GM19238 (cell line): ENCODE data around the gene GRK6.
A peak's percentile ranks its signal among the peaks of the same experiment; 100 is the strongest.

ENCODE experiments used
- DNase-seq: peaks from one replicate; pipeline ENCODE4 v3.0.0; 2011; ENCODE audit warnings: low spot score; ENCODE audit not compliant: insufficient read length

GRK6 gene

GRCh38 chr5:177469750-177470525 is 43.5 kb downstream of the GRK6 start:
- DNase-seq: no peak

DNA sequence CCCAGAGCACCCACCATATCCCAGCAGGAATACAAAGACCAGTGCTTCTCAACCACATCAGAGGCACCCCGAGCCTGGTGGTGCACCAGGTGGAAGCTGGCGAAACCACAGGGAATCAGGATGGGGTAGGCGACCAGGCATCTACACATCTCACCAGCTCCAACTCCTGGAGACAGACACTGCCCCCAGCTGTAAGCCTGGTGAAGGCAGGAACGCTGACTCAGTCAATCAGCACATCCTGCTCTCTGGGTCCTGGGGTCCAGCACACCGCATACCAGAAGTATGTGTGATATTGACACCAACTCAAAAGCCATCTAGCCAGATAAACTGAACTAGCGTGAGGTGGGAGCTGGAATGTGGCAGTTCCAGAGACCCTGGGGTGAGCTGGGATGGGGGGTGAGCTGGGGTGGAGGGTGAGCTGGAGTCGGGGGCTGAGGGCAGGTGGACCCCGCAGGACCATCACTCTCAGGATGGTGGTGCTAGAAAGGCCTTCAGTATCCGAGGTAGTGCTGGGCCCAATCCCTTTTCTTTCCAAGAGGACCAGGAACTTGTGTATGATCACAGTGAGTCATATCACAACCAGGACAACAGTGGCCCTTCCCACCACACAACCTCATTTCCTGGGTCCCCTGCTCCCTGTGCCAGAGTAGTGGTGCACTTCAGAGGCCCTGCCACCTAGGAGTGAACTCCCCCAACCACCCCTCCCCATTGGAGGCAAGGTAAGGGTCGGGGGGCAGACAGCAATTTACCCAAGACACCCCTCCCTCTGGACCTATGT is 44.5 kb downstream of the GRK6 start:
- DNase-seq: no peak

GRCh38 chr5:177471610-177472356 is 45.3 kb downstream of the GRK6 start:
- DNase-seq: no peak

DNA sequence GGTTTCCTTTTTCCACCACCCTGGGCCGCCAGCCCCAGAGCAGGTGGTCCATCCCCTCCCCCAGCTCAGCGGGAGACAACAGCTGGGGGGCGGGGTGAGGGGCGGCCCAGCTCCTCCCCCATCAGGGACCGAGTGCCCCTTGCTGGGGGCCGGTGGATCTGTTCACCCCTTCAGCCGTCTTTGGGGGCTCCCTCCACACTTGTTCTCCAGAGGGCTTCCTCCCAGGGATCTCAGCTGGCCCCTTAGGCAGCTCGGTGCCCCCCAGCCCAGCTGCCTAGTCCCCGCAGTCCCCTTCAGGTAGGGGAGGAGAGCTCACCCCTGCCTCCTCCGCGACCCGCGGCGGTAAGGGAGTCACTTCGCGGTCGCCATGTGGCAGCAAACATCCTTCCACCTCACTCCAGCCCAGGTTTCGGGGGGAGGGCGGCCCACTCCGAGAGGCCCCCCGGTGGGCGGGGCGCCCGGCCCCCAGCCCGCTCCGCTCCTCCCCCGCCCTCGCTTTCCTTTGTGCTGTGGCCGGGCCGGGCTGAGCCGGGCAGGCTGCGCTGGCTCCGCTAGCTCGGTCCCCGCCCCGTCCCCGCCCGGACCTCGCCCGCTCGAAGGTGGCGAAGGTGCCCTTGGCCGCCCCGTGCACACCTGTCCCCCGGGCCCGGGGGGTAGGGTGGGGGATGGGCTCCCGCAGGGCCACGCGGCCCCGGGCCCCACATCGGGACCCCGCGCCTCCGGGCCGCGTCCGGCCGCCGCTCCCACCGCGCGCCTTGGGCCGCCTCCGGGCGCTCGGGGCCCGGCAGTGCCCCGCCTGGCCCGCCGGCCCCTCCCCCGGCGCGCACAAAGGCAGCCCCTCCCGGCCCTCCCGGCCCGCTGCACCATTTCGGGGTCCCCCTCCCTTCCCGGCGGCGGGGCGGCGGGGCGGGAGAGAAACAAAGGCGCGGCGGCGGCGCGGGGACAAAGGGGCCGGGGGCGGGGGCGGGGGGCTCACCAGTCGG is 46.3 kb downstream of the GRK6 start:
- DNase-seq: peak; percentile 82

DNA sequence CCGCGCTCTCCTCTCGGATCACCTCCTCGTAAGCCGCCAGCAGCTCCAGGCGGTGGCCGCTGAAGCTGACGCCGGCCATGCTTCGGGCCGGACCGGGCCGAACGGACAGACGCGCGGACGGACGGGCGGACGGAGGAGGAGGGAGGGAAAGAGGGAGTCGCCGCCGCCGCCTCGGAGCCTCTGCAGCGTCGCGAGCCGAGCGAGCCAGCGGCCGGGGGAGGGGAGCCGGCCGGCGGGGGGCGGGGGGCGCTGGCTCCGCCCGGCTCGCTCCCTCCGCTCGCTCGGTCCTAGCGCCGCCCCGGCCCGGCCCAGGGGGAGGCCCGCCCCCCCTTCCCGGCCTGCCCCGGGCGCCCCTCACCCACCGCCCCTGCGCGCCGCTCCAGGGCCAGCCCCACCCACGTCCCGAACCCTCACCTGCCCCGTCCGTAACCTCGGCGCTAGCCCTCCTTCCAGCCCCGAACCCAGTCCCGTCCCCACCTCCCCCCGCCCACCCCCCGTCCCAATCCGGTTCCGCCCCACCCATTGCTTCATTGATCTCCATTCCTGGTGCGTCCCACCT is 47.0 kb downstream of the GRK6 start, which contains the start of gene DBN1:
TSS of gene DBN1 (minus strand) at position 192 of the 559 bp plus-strand sequence. CDS start at position 79, 113 bp downstream.
- peak; percentile 82 for DNase-seq

- DNase-seq: no peak
Measured at GRCh38 chr5:177474002-177474476, 47.6 kb downstream of the GRK6 start.

- DNase-seq: no peak
Measured at GRCh38 chr5:177474846-177475562, 48.5 kb downstream of the GRK6 start.

GRCh38 chr5:177475563-177476427 is 49.3 kb downstream of the GRK6 start:
- DNase-seq: no peak

- no peak for DNase-seq
Measured at GRCh38 chr5:177476531-177477233, 50.2 kb downstream of the GRK6 start.

DNA sequence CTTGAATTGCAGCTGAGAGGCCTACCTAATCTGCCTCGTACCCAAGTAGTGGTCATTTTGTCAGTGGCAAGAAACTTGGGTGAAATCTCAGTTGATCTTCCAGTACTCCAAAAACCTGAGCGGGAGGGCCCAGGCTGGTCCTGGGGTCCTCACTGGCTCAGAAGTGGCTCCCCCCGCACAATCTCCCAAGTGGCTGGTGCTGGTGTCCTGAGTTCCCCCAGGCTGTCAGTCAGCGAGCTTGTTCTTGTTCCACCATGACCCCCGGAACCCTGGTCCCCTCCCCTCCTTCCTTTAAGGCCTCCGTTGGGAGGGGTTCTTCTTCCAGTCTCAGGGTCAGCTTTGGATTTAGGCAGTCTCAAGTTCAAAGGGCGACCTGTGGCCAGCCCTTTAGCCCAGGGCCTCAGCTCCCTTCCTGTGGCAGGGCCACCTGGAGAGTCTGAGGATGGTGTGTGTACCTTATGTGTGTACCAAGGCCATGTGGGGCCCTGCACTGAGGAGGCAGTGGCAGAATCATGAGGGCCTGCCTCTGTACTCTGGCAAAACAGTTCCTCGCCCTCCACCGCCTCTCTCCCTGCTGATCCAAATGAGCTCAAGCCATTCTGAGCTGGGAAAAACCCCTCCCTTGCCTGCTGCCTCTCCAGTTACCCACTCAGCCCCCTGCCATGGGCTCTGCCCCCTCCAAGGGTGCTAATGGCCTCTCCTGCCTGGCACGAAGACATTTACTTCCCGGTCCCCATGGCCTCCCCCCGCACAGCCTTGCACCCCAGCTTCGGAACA is 51.4 kb downstream of the GRK6 start:
- DNase-seq: no peak

- DNase-seq: no peak
Measured at GRCh38 chr5:177478711-177479646, 52.5 kb downstream of the GRK6 start.

GRCh38 chr5:177479774-177480173 is 53.3 kb downstream of the GRK6 start:
- no peak for DNase-seq

DNA sequence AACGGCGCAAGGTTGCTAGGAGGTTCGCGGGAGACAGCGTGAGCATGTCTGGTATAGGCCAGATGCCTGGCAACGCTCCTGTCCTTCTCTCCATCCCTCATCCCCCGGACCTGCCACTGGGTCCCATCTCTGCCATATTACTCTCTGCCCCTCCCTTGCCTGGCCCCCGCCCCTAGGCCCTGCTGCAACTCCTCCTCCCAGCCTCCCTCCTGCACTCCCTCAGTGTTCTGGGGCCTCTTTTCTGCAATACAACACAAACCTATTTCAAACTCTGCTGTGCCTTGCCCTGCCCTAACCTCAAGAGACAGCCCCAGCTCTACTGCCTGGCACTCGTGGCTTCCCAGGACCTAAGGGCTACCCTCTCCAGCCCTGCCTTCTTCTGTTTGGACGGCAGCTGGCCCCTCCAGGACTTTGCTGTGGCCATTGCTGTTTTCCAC is 55.9 kb downstream of the GRK6 start:
- DNase-seq: no peak

GRCh38 chr5:177483042-177483441 is 56.6 kb downstream of the GRK6 start:
- DNase-seq: no peak

- no peak for DNase-seq
Measured at GRCh38 chr5:177483994-177484901, 57.8 kb downstream of the GRK6 start.
